IMR-90 (cell line): Measurements from ENCODE around the gene TDRD12. TPM values are rescaled to one million over a fixed set of nuclear protein-coding genes. Genes with fewer than 3 reads are reported as not detected.

Experiments
- ATAC-seq: fragments of 200-7000 bp; cut with Tn5 transposase; 2 replicates; pipeline ENCODE4 v1.9.1; 2020; ENCODE audit warnings: low read depth, mild to moderate bottlenecking, moderate library complexity
- BruUV-seq: library from RNA; stranded (reverse); fragments of 400-500 nt; replicated peaks from 2 replicates; lab custom pipeline; 2021; lab: Mats Ljungman, UMichigan
- CTCF ChIA-PET: fragments of 300-600 bp; formaldehyde crosslinking; extraction: SDS; loops from one replicate; lab custom pipeline; 2021; ENCODE audit warnings: antibody characterized with exemption; lab: Yijun Ruan, JAX
- POLR2A ChIA-PET: fragments of 300-600 bp; sonication (Branson Sonifier 250); formaldehyde crosslinking; loops from one replicate; lab custom pipeline; 2022; ENCODE audit warnings: antibody characterized with exemption; ENCODE audit not compliant: unreplicated experiment; lab: Charles Lee
- DNase-seq: peaks from one replicate; pipeline ENCODE4 v3.0.0; 2013
- H2AFZ ChIP-seq: replicated peaks from 2 replicates; pipeline ENCODE3; 2013; ENCODE audit warnings: low read length, mild to moderate bottlenecking; ENCODE audit not compliant: poor library complexity
- H2AK5ac ChIP-seq: 2 replicates; pipeline ENCODE4 v1.6.1; 2013; ENCODE audit warnings: low read depth, low read length, inconsistent platforms
- H2AK9ac ChIP-seq: replicated peaks from 2 replicates; pipeline ENCODE3; 2013; ENCODE audit warnings: mild to moderate bottlenecking, low read depth, low read length, moderate library complexity; ENCODE audit not compliant: poor library complexity
- H2BK120ac ChIP-seq: 2 replicates; pipeline ENCODE4 v1.6.1; 2013; ENCODE audit warnings: low read depth, low read length, inconsistent platforms
- H2BK15ac ChIP-seq: 3 replicates; pipeline ENCODE4 v1.6.1; 2013; ENCODE audit warnings: low read depth, low read length, inconsistent platforms
- H2BK20ac ChIP-seq: 2 replicates; pipeline ENCODE4 v1.6.1; 2013; ENCODE audit warnings: low read depth, mild to moderate bottlenecking, inconsistent platforms, low read length, moderate library complexity
- H2BK5ac ChIP-seq: 2 replicates; pipeline ENCODE4 v1.6.1; 2013; ENCODE audit warnings: mild to moderate bottlenecking, low read depth, low read length, inconsistent platforms; ENCODE audit not compliant: poor library complexity, severe bottlenecking
- H3K14ac ChIP-seq: replicated peaks from 2 replicates; pipeline ENCODE4 v1.6.1; 2013; ENCODE audit warnings: low read depth, low read length, inconsistent platforms
- H3K18ac ChIP-seq: 2 replicates; pipeline ENCODE4 v1.6.1; 2013; ENCODE audit warnings: low read depth, low read length, control low read depth
- H3K23ac ChIP-seq: 2 replicates; pipeline ENCODE4 v1.6.1; 2013; ENCODE audit warnings: low read depth, low read length, inconsistent platforms
- H3K27ac ChIP-seq: 2 replicates; pipeline ENCODE4 v1.5.1; 2013; ENCODE audit warnings: mild to moderate bottlenecking, control low read depth, low read length; ENCODE audit not compliant: insufficient read depth
- H3K27me3 ChIP-seq: 2 replicates; pipeline ENCODE4 v1.6.1; 2013; ENCODE audit warnings: low read length; ENCODE audit not compliant: control insufficient read depth, insufficient read depth
- H3K36me3 ChIP-seq: 2 replicates; pipeline ENCODE4 v1.6.1; 2013; ENCODE audit warnings: low read length, mixed read lengths; ENCODE audit not compliant: control insufficient read depth, insufficient read depth
- H3K4ac ChIP-seq: 2 replicates; pipeline ENCODE4 v1.6.1; 2013; ENCODE audit warnings: low read depth, low read length, inconsistent platforms
- H3K4me1 ChIP-seq: 2 replicates; pipeline ENCODE4 v1.6.1; 2013; ENCODE audit warnings: low read length, mixed read lengths; ENCODE audit not compliant: control insufficient read depth, insufficient read depth
- H3K4me2 ChIP-seq: 2 replicates; pipeline ENCODE4 v1.6.1; 2013; ENCODE audit warnings: low read depth, mild to moderate bottlenecking, control low read depth, low read length, moderate library complexity
- H3K4me3 ChIP-seq: 2 replicates; pipeline ENCODE4 v1.5.1; 2013; ENCODE audit warnings: low read depth, mild to moderate bottlenecking, control low read depth, low read length, moderate library complexity; ENCODE audit not compliant: insufficient read depth
- H3K56ac ChIP-seq: 2 replicates; pipeline ENCODE4 v1.6.1; 2013; ENCODE audit warnings: low read length, inconsistent platforms; ENCODE audit not compliant: insufficient read depth; ENCODE audit errors: extremely low read depth
- H3K79me1 ChIP-seq, 2 experiments: 2 replicates each; pipeline ENCODE4 v1.6.1; 2013; ENCODE audit warnings: low read length in 2 of 2, inconsistent platforms in 1 of 2, low read depth in 1 of 2
- H3K9ac ChIP-seq: 2 replicates; pipeline ENCODE4 v1.6.1; 2013; ENCODE audit warnings: low read depth, low read length, control low read depth
- H3K9me1 ChIP-seq: 2 replicates; pipeline ENCODE4 v1.6.1; 2013; ENCODE audit warnings: low read length, inconsistent platforms; ENCODE audit not compliant: insufficient read depth
- H3K9me3 ChIP-seq: 2 replicates; pipeline ENCODE4 v1.6.1; 2013; ENCODE audit warnings: low read length; ENCODE audit not compliant: control insufficient read depth, insufficient read depth
- H4K20me1 ChIP-seq: 2 replicates; pipeline ENCODE4 v1.6.1; 2013; ENCODE audit warnings: low read length, inconsistent platforms; ENCODE audit not compliant: insufficient read depth
- H4K5ac ChIP-seq: 2 replicates; pipeline ENCODE4 v1.6.1; 2013; ENCODE audit warnings: mild to moderate bottlenecking, low read depth, low read length, control low read depth
- H4K8ac ChIP-seq, 2 experiments: 2 replicates each; pipeline ENCODE4 v1.6.1; 2013; ENCODE audit warnings: low read depth in 2 of 2, low read length in 2 of 2, control low read depth in 1 of 2, inconsistent platforms in 1 of 2
- H4K91ac ChIP-seq: 2 replicates; pipeline ENCODE4 v1.6.1; 2013; ENCODE audit warnings: low read depth, low read length, inconsistent platforms; ENCODE audit not compliant: insufficient read depth
- BHLHE40 ChIP-seq: fragments of 150-350 bp; IDR thresholded peaks from 2 replicates; pipeline ENCODE4 v1.6.1; 2016; ENCODE audit warnings: mild to moderate bottlenecking, low read depth, low read length
- CHD1 ChIP-seq: IDR thresholded peaks from 2 replicates; pipeline ENCODE4 v1.6.1; 2012; ENCODE audit warnings: low read depth, low read length, improper control_type of control experiment
- FOS ChIP-seq: fragments of 150-350 bp; IDR thresholded peaks from 2 replicates; pipeline ENCODE4 v1.6.1; 2016; ENCODE audit warnings: low read depth, low read length
- MAZ ChIP-seq: IDR thresholded peaks from 2 replicates; pipeline ENCODE4 v1.6.1; 2012; ENCODE audit warnings: low read depth, mild to moderate bottlenecking, low read length, improper control_type of control experiment, moderate library complexity, borderline replicate concordance
- POLR2A ChIP-seq: IDR thresholded peaks from 2 replicates; pipeline ENCODE4 v1.6.1; 2012; ENCODE audit warnings: mild to moderate bottlenecking, low read depth, low read length
- WGBS, 2 experiments: methylation state at CpG; one replicate each; pipeline versions ENCODE4 v1.1.5 to v1.1.7; 2013; ENCODE audit warnings: missing lambda C conversion rate in 2 of 2; ENCODE audit not compliant: insufficient read length in 1 of 2; ENCODE audit errors: extremely low coverage in 2 of 2; 5-methylcytosine and 5-hydroxymethylcytosine counted together
- dilution Hi-C: fragments of 300-500 bp; cut with HindIII; formaldehyde crosslinking; loops from one replicate; pipeline ENCODE4 v1.14.3; 2018; ENCODE audit warnings: low sequenced_read_pairs; ENCODE audit not compliant: unreplicated experiment
- in situ Hi-C: fragments of 300-500 bp; cut with MboI; formaldehyde crosslinking; loops from 3 replicates; pipeline ENCODE4 v1.14.3; 2019; ENCODE audit warnings: low sequenced_read_pairs, inconsistent platforms, mixed read lengths
- intact Hi-C: fragments of 100-400 bp; cut with micrococcal nuclease; formaldehyde crosslinking; loops from 2 replicates; pipeline ENCODE4 v1.10.0; 2022
- polyA plus RNA-seq, 3 experiments: library from polyadenylated mRNA; depleted of rRNA; stranded (reverse); fragments of >200 nt; gene quantifications; 2 replicates each; pipeline ENCODE4 v1.2.3, GENCODE V29; 2012; ENCODE audit warnings: low replicate concordance in 1 of 3
- total RNA-seq: library from RNA; depleted of rRNA; stranded (reverse); fragments of >200 nt; gene quantifications from 2 replicates; pipeline ENCODE4 v1.2.3, GENCODE V29; 2012

Gene TDRD12
- total and polyA plus RNA-seq, 2 of the 4 experiments (the other 2 are of a cell fraction), result under 0.01 to 0.07 TPM

- Histone ChIP-seq H3K56ac (0 out of 2 replicates have a peak within 1 kb of the TSS, but pooled peaks have one; percentile 11), H3K9me1 (peaks cover 3% of the 10 kb centered on the region; the same call in 1 of the 2 replicates), H3K4ac (peak within 1 kb of the TSS; percentile 75), H4K91ac (peak within 1 kb of the TSS; percentile 68), H3K27ac (peak within 1 kb of the TSS; percentile 80), H3K36me3 (peaks cover 3% of the 10 kb centered on the region; the same call in 1 of the 2 replicates), H2BK5ac (peak within 1 kb of the TSS; percentile 63), H2AFZ (peak within 1 kb of the TSS; percentile 95), H2BK20ac (no peak within 1 kb of the TSS), H3K18ac (no peak within 1 kb of the TSS; the same call in 1 of the 2 replicates), H3K27me3 (no peaks in the 10 kb centered on the region), H2BK120ac (0 out of 2 replicates have a peak within 1 kb of the TSS, but pooled peaks have one; percentile 4), H3K14ac (peak within 1 kb of the TSS; percentile 81), H3K9me3 (no peaks in the 10 kb centered on the region; the same call in 1 of the 2 replicates), H2AK9ac (peak within 1 kb of the TSS; percentile 95), H2AK5ac (peak within 1 kb of the TSS; percentile 0), H3K4me3 (peak within 1 kb of the TSS; percentile 65), H3K4me2 (peak within 1 kb of the TSS; percentile 93), H4K8ac (peak within 1 kb of the TSS; percentile 69 to 84), H3K23ac (peak within 1 kb of the TSS; percentile 78; the same call in 1 of the 2 replicates), H3K9ac (peak within 1 kb of the TSS; percentile 62), H2BK15ac (no peak within 1 kb of the TSS), H3K79me1 (peaks cover 10 to 32% of the 10 kb centered on the region in 2 experiments), H3K4me1 (peaks cover 9% of the 10 kb centered on the region), H4K20me1 (no peaks in the 10 kb centered on the region; the same call in 1 of the 2 replicates), H4K5ac (peak within 1 kb of the TSS; percentile 58)
- dilution Hi-C loops (no loop called here), intact Hi-C loops (loop anchor here (5.0 kb wide), 1 partner anchor 281 kb away; the partner anchor contains the start of genes CEP89 and FAAP24), in situ Hi-C loops (no loop called here)
- 0% methylated on average over 7 of the region's 32 CpGs; no CpG with 5 or more reads in 1 of the 2 experiments for WGBS, 2 experiments
- BruUV-seq, result no TSS peak
- ChIA-PET POLR2A (interaction anchor here (0.6 kb wide), 1 partner anchor 48 kb away, joined by 3 read pairs; no protein-coding TSS in a partner anchor), CTCF (interaction anchor here (0.7 to 1.3 kb wide), 3 partner anchors 13 to 233 kb away, joined by 4 to 5 read pairs (median 4); no protein-coding TSS in a partner anchor)
- ATAC-seq (peak; percentile 95), DNase-seq (peak; percentile 73)
- TF ChIP-seq FOS (no peak), BHLHE40 (peak; percentile 4; the same call in 1 of the 2 replicates), MAZ (peak; percentile 70; the same call in 1 of the 2 replicates), CHD1 (no peak), POLR2A (peak; percentile 53; the same call in 1 of the 2 replicates)
These were observed 28.1 kb upstream of the TDRD12 start, which contains the start of gene NUDT19 for GRCh38 chr19:32691291-32691951. TSS of gene NUDT19 (plus strand) at chr19:32691821. CDS start at chr19:32691961, 140 bp downstream.
